ENCODE measurements around the gene KCNK3.

DNA sequence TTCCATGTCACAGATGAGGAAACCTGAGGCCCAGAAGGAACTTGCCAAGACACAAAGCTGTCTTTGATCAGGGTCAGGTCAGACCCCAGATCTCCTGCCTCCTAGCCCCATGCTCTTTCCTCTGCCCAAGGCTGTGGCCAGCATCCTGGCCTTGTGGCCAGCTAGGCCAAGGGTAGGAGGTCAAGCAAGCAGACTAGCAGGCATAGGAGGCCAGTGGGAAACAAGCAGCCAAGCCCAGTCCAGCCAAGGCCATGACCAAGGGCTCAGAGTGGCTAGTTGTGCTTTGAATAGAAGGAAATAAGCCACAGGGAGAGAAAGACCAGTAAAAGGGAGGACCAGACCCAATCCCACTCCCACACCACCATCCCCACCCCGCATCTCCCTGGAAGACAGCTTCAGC lies 30.4 kb downstream of the KCNK3 start:
- TF ChIP-seq, protein P1, sequence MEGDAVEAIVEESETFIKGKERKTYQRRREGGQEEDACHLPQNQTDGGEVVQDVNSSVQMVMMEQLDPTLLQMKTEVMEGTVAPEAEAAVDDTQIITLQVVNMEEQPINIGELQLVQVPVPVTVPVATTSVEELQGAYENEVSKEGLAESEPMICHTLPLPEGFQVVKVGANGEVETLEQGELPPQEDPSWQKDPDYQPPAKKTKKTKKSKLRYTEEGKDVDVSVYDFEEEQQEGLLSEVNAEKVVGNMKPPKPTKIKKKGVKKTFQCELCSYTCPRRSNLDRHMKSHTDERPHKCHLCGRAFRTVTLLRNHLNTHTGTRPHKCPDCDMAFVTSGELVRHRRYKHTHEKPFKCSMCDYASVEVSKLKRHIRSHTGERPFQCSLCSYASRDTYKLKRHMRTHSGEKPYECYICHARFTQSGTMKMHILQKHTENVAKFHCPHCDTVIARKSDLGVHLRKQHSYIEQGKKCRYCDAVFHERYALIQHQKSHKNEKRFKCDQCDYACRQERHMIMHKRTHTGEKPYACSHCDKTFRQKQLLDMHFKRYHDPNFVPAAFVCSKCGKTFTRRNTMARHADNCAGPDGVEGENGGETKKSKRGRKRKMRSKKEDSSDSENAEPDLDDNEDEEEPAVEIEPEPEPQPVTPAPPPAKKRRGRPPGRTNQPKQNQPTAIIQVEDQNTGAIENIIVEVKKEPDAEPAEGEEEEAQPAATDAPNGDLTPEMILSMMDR (conservative IDR thresholded peaks at IDR 0.05; ENCODE audit: low read length): no peak
- TF ChIP-seq EZH2phosphoT487 (IDR thresholded peaks at IDR 0.05; ENCODE audit: borderline replicate concordance, low read depth, low read length): no peak
